HG03159 (cell line): Measurements from ENCODE around the gene TSGA10IP.

Source experiments
- ATAC-seq: cut with Tn5 transposase; IDR thresholded peaks from one replicate; pipeline ENCODE4 v1.9.1; 2021; ENCODE audit warnings: mild to moderate bottlenecking, moderate library complexity; ENCODE audit not compliant: unreplicated experiment

Gene TSGA10IP

GRCh38 chr11:66003291-66003690 lies 58.0 kb downstream of the TSGA10IP start:
- no peak for ATAC-seq

GRCh38 chr11:66004186-66004585 lies 58.9 kb downstream of the TSGA10IP start:
- no peak for ATAC-seq

GRCh38 chr11:66006134-66006890 lies 61.0 kb downstream of the TSGA10IP start:
- no peak for ATAC-seq

DNA sequence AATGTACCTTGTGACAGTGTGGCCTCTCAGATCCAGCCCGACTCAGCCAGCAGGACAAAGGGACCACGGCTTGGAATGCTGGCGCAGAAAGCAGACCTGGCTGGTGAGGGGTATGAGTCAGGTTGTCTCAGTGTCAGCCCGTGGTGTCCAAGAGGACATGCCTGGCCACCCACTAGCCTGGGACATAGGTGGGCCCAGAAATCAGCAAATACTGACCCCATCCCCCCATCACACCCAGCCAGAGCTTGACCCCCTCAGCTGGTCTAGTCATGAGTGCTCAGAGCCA lies 61.6 kb downstream of the TSGA10IP start:
- no peak for ATAC-seq

DNA sequence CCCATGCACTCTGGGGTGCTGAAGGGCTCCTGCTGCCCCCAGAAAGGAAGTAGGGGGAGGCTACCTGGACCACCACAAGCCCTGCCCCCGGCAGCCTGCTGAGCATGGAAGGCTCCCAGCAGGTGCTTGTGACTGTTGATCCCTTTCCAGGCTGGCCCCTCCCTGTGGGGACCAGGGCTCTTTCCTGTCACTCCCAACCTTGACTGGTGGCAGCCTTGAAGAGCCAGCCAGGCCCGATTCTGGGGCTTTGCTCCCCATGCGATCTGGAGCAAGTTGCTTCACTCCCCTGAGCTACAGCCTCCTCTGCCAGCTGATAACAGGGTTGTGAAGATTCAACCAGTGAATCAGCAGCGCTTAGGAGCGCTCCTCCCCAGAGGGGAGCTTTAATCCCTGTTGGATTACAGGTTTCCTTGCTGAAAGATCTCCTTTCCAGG lies 61.9 kb downstream of the TSGA10IP start:
- ATAC-seq, result no peak

DNA sequence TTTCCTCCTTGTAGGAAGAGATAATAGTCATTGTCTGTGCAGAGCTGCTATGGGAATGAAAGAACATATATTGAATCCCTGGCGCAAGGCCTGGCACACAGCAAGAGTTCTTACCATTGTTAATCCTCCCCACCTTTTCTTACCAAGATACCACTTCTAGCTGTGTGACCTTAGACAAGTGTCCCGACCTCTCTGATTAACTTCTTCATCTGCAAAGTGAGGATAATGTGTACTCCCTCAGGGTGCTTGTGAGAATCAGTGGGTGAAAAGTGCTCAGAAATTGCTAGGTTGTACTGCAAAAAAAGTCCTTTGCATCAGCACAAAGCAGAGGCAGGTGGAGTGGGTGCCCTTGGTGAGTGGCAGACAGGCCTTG lies 62.8 kb downstream of the TSGA10IP start:
- ATAC-seq, result no peak

DNA sequence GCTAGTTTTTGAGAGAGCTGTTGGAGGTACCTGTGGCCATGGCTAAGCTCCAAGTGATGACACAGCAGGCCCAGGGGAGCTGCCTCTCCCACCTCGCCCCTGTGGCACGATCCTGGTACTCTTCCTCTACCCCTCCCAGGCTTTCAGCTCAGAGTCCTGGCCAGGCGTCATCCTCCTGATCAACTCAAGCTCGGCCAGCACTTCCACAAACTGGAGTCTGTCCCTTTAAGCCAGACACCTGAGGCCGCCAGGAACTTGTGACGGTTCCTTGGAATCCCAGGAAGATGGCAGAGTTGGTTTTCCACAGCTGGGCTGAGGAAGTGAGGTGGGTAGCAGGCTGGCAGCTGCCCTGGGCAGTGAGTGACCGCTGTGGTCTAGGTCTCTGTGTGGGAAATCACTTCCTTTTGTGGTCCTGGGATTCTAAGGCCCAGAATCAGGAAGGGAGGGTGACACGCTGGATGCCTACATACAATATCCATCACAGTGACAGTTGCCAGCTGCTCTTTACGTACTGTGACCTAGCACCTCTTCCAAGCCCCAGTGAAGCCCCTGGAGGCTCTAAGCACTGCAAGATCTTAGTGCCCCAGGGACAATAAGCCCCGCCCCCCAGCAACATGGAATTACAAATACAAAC lies 63.3 kb downstream of the TSGA10IP start:
- ATAC-seq, result no peak
